HEK293T (cell line): ENCODE results near the gene VEPH1.

Source experiments
- CTCF ChIA-PET: fragments of 350-600 bp; formaldehyde crosslinking; extraction: SDS; loops from one replicate; lab custom pipeline; 2021; ENCODE audit warnings: antibody characterized with exemption, inconsistent platforms; lab: Yijun Ruan, JAX
- POLR2A ChIA-PET: fragments of 350-600 bp; formaldehyde crosslinking; extraction: SDS; loops from one replicate; lab custom pipeline; 2020; ENCODE audit warnings: antibody characterized with exemption, inconsistent platforms; lab: Yijun Ruan, JAX
- DNase-seq: peaks from one replicate; pipeline ENCODE4 v3.0.0; 2012; ENCODE audit warnings: mixed read lengths; ENCODE audit errors: extremely low spot score
- ARNT ChIP-seq: fragments of 450-650 bp; IDR thresholded peaks from 2 replicates; pipeline ENCODE4 v1.6.1; 2017; ENCODE audit warnings: mild to moderate bottlenecking
- BHLHE40 ChIP-seq: fragments of 450-650 bp; IDR thresholded peaks from 2 replicates; pipeline ENCODE4 v1.6.1; 2016; ENCODE audit warnings: mild to moderate bottlenecking, moderate library complexity, borderline replicate concordance
- CTBP1 ChIP-seq: fragments of 450-650 bp; IDR thresholded peaks from 2 replicates; pipeline ENCODE4 v1.6.1; 2016; ENCODE audit warnings: borderline replicate concordance
- ELF4 ChIP-seq: fragments of 450-650 bp; IDR thresholded peaks from 2 replicates; pipeline ENCODE4 v1.6.1; 2017; ENCODE audit warnings: antibody characterized with exemption
- FOXA1 ChIP-seq: fragments of 450-650 bp; IDR thresholded peaks from 2 replicates; pipeline ENCODE4 v1.6.1; 2016; ENCODE audit warnings: mild to moderate bottlenecking
- FOXK2 ChIP-seq: fragments of 450-650 bp; IDR thresholded peaks from 2 replicates; pipeline ENCODE4 v1.6.1; 2016; ENCODE audit warnings: mild to moderate bottlenecking
- FOXM1 ChIP-seq: fragments of 450-650 bp; IDR thresholded peaks from 2 replicates; pipeline ENCODE4 v1.6.1; 2017; ENCODE audit warnings: mild to moderate bottlenecking, borderline replicate concordance
- HDGF ChIP-seq: fragments of 450-650 bp; IDR thresholded peaks from 2 replicates; pipeline ENCODE4 v1.6.1; 2017; ENCODE audit warnings: antibody characterized with exemption, borderline replicate concordance
- L3MBTL2 ChIP-seq: fragments of 450-650 bp; conservative IDR thresholded peaks from 2 replicates; pipeline ENCODE4 v1.6.1; 2016; ENCODE audit warnings: mild to moderate bottlenecking
- LEF1 ChIP-seq: fragments of 450-650 bp; IDR thresholded peaks from 2 replicates; pipeline ENCODE4 v1.6.1; 2017; ENCODE audit warnings: mild to moderate bottlenecking, borderline replicate concordance
- NFRKB ChIP-seq: fragments of 450-650 bp; IDR thresholded peaks from 2 replicates; pipeline ENCODE4 v1.6.1; 2016; ENCODE audit warnings: mild to moderate bottlenecking, moderate library complexity
- SP1 ChIP-seq: fragments of 450-650 bp; IDR thresholded peaks from 2 replicates; pipeline ENCODE4 v1.6.1; 2017
- SUZ12 ChIP-seq: fragments of 450-650 bp; IDR thresholded peaks from 2 replicates; pipeline ENCODE4 v1.6.1; 2016; ENCODE audit warnings: mild to moderate bottlenecking
- TARDBP ChIP-seq: fragments of 450-650 bp; IDR thresholded peaks from 2 replicates; pipeline ENCODE4 v1.6.1; 2016
- ZNF384 ChIP-seq: fragments of 450-650 bp; IDR thresholded peaks from 2 replicates; pipeline ENCODE4 v1.6.1; 2016
- TF ChIP-seq, protein P1 (sequence below): fragments of 450-650 bp; IDR thresholded peaks from 2 replicates; pipeline ENCODE4 v1.6.1; 2016

The VEPH1 gene

DNA sequence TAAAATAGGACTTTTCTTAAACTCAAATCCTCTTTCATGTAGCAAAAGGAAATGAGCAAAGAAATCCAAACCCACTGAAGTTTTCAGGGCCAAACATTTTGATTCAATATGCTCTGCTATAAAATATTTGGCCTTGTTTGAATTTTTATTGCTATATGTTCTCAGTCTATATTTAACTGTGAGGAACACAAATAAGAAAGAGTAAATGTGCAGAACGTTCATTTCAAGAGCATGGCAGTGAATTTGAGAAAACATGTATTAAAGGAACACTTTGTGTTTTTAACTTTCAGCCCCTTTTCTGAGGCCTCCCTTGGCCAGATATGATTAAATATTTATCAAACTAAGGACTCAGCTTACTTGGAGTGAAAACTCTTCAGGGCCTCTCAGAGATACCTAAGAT, 218.5 kb downstream of the VEPH1 start:
- no peak for DNase-seq
- ChIA-PET POLR2A (no interaction called here), CTCF (no interaction called here)
- no peak for TF ChIP-seq ARNT
- TF ChIP-seq, protein P1, sequence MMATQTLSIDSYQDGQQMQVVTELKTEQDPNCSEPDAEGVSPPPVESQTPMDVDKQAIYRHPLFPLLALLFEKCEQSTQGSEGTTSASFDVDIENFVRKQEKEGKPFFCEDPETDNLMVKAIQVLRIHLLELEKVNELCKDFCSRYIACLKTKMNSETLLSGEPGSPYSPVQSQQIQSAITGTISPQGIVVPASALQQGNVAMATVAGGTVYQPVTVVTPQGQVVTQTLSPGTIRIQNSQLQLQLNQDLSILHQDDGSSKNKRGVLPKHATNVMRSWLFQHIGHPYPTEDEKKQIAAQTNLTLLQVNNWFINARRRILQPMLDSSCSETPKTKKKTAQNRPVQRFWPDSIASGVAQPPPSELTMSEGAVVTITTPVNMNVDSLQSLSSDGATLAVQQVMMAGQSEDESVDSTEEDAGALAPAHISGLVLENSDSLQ, result no peak
- no peak for TF ChIP-seq BHLHE40
- no peak for TF ChIP-seq FOXA1
- TF ChIP-seq SUZ12, result no peak
- no peak for TF ChIP-seq SP1
- no peak for TF ChIP-seq FOXM1
- TF ChIP-seq ELF4, result no peak
- TF ChIP-seq LEF1, result no peak
- TF ChIP-seq L3MBTL2, result no peak
- no peak for TF ChIP-seq ZNF384
- no peak for TF ChIP-seq TARDBP
- TF ChIP-seq NFRKB, result no peak

- no peak for TF ChIP-seq ELF4
- no peak for TF ChIP-seq SUZ12
- no peak for TF ChIP-seq FOXA1
- TF ChIP-seq, protein P1, result no peak
- TF ChIP-seq FOXM1, result no peak
- TF ChIP-seq NFRKB, result no peak
- no peak for TF ChIP-seq CTBP1
- TF ChIP-seq LEF1, result no peak
- no peak for TF ChIP-seq L3MBTL2
- DNase-seq, result no peak
- ChIA-PET POLR2A (no interaction called here), CTCF (interaction anchor here (0.6 to 0.7 kb wide), 2 partner anchors 217 to 1910 kb away, joined by 3 read pairs; no protein-coding TSS in a partner anchor)
Observed at GRCh38 chr3:157282261-157283191, 220.7 kb downstream of the VEPH1 start.

- TF ChIP-seq FOXM1 (no peak), SP1 (no peak), ZNF384 (no peak), ELF4 (no peak), BHLHE40 (no peak)
- POLR2A ChIA-PET, result no interaction called here
- CTCF ChIA-PET, result no interaction called here
- no peak for DNase-seq
Observed at GRCh38 chr3:157280786-157281185, 222.4 kb downstream of the VEPH1 start.

- TF ChIP-seq CTBP1, result no peak
- ChIA-PET CTCF (no interaction called here), POLR2A (no interaction called here)
- DNase-seq, result no peak
Observed at GRCh38 chr3:157280354-157280753, 222.9 kb downstream of the VEPH1 start.

DNA sequence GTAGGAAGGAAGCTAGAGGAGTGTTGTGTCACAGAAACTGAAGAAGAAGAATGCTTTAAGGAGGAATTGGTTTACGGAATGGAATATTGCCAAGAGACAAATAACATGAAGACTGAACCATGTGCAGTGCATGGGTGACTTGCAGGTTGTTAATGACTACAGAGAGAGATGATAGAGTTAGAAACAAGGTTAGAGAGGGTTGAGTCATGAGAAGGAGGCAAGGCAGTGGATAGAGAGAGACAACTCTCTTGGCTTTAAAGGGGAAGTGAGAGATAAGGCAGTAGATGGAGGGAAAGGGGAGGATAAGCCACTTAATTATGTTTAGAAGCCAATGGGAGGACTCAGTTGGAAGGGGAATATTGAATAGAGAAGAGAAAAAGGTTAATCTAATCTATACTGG, 224.0 kb downstream of the VEPH1 start:
- TF ChIP-seq NFRKB (no peak), LEF1 (no peak), ELF4 (no peak), CTBP1 (no peak), ZNF384 (no peak), FOXM1 (no peak)
- TF ChIP-seq, protein P1, result no peak
- ChIA-PET CTCF (no interaction called here), POLR2A (no interaction called here)
- no peak for DNase-seq

GRCh38 chr3:157276801-157277200, 226.4 kb downstream of the VEPH1 start:
- ChIA-PET CTCF (no interaction called here), POLR2A (no interaction called here)
- TF ChIP-seq HDGF (no peak), SUZ12 (no peak), ELF4 (no peak), SP1 (no peak)
- DNase-seq, result no peak

GRCh38 chr3:157275832-157276231, 227.4 kb downstream of the VEPH1 start:
- no peak for TF ChIP-seq L3MBTL2
- no peak for TF ChIP-seq LEF1
- no peak for TF ChIP-seq ARNT
- no peak for TF ChIP-seq ZNF384
- TF ChIP-seq ELF4, result no peak
- TF ChIP-seq FOXK2, result no peak
- no peak for TF ChIP-seq CTBP1
- TF ChIP-seq SP1, result no peak
- no peak for TF ChIP-seq HDGF
- no peak for TF ChIP-seq NFRKB
- no peak for TF ChIP-seq FOXA1
- TF ChIP-seq TARDBP, result no peak
- ChIA-PET CTCF (interaction anchor here (0.6 kb wide), 1 partner anchor 45 kb away, joined by 3 read pairs; no protein-coding TSS in a partner anchor), POLR2A (no interaction called here)
- no peak for DNase-seq
